Aortic smooth muscle cell (primary cell): ENCODE results near the gene TLL1. TPM values are rescaled to one million over a fixed set of nuclear protein-coding genes. Genes with fewer than 3 reads are reported as not detected.

Experiments
- total RNA-seq: library from RNA; depleted of rRNA; stranded (reverse); fragments of >200 nt; gene quantifications from 2 replicates; pipeline ENCODE4 v1.2.3, GENCODE V29; 2014

Gene TLL1
- under 0.01 TPM in 1 of 2 replicates, not detected in the other for total RNA-seq

GRCh38 chr4:165872461-165873297 lies at the start of gene TLL1:
Gene TLL1, plus strand, starts transcription at chr4:165873237. Its CDS starts 668 bp downstream, at chr4:165873905.

